ENCODE data around the gene ITPR3. TPM values are rescaled to one million over a fixed set of nuclear protein-coding genes. Genes with fewer than 3 reads are reported as not detected.

Gene ITPR3
- total RNA-seq, 1 donor from 2014 or later, result 4.7 TPM

GRCh38 chr6:33678932-33679490 lies 57.9 kb downstream of the ITPR3 start:
- no peak overlapping the region for H3K9ac ChIP-seq (ENCODE audit: low read depth in 1 of 3, low read length in 3 of 3)
- peaks cover 0 to 3% (median 0%) of the 10 kb centered on the region in 3 donors for H3K27me3 ChIP-seq (ENCODE audit: control insufficient read depth in 3 of 3, insufficient read depth in 3 of 3, low read length in 3 of 3)
- peaks cover 0 to 7% (median 0%) of the 10 kb centered on the region in 3 donors for H3K4me1 ChIP-seq (ENCODE audit: control insufficient read depth in 3 of 3, insufficient read depth in 3 of 3, low read length in 3 of 3)
- H3K4me3 ChIP-seq (ENCODE audit: low read length in 3 of 3), result no peak overlapping the region
- H3K27ac ChIP-seq (ENCODE audit: low read depth, low read length), result no peak overlapping the region
- no peaks in the 10 kb centered on the region for H3K9me3 ChIP-seq (ENCODE audit: control insufficient read depth in 3 of 3, low read length in 3 of 3)
- H3K36me3 ChIP-seq (ENCODE audit: control insufficient read depth in 3 of 3, insufficient read depth in 3 of 3, low read length in 3 of 3), result peaks cover 0 to 12% (median 11%) of the 10 kb centered on the region in 3 donors

GRCh38 chr6:33679761-33680160 lies 58.6 kb downstream of the ITPR3 start:
- Histone ChIP-seq H3K36me3 (ENCODE audit: control insufficient read depth in 3 of 3, insufficient read depth in 3 of 3, low read length in 3 of 3) (peaks cover 0 to 12% (median 11%) of the 10 kb centered on the region in 3 donors), H3K4me1 (ENCODE audit: control insufficient read depth in 3 of 3, insufficient read depth in 3 of 3, low read length in 3 of 3) (peaks cover 0 to 7% (median 0%) of the 10 kb centered on the region in 3 donors), H3K9ac (ENCODE audit: low read depth in 1 of 3, low read length in 3 of 3) (no peak overlapping the region), H3K27ac (ENCODE audit: low read depth, low read length) (no peak overlapping the region), H3K27me3 (ENCODE audit: control insufficient read depth in 3 of 3, insufficient read depth in 3 of 3, low read length in 3 of 3) (peaks cover 0 to 3% (median 0%) of the 10 kb centered on the region in 3 donors), H3K9me3 (ENCODE audit: control insufficient read depth in 3 of 3, low read length in 3 of 3) (no peaks in the 10 kb centered on the region), H3K4me3 (ENCODE audit: low read length in 3 of 3) (no peak overlapping the region)

- Histone ChIP-seq H3K27ac (ENCODE audit: low read depth, low read length) (no peak overlapping the region), H3K4me3 (ENCODE audit: low read length in 3 of 3) (no peak overlapping the region), H3K27me3 (ENCODE audit: control insufficient read depth in 3 of 3, insufficient read depth in 3 of 3, low read length in 3 of 3) (peaks cover 0 to 3% (median 0%) of the 10 kb centered on the region in 3 donors), H3K9ac (ENCODE audit: low read depth in 1 of 3, low read length in 3 of 3) (no peak overlapping the region), H3K9me3 (ENCODE audit: control insufficient read depth in 3 of 3, low read length in 3 of 3) (no peaks in the 10 kb centered on the region), H3K36me3 (ENCODE audit: control insufficient read depth in 3 of 3, insufficient read depth in 3 of 3, low read length in 3 of 3) (peaks cover 3 to 11% (median 5%) of the 10 kb centered on the region in 3 donors), H3K4me1 (ENCODE audit: control insufficient read depth in 3 of 3, insufficient read depth in 3 of 3, low read length in 3 of 3) (peaks cover 0 to 3% (median 0%) of the 10 kb centered on the region in 3 donors)
Measured at GRCh38 chr6:33682341-33682740, 61.2 kb downstream of the ITPR3 start.

DNA sequence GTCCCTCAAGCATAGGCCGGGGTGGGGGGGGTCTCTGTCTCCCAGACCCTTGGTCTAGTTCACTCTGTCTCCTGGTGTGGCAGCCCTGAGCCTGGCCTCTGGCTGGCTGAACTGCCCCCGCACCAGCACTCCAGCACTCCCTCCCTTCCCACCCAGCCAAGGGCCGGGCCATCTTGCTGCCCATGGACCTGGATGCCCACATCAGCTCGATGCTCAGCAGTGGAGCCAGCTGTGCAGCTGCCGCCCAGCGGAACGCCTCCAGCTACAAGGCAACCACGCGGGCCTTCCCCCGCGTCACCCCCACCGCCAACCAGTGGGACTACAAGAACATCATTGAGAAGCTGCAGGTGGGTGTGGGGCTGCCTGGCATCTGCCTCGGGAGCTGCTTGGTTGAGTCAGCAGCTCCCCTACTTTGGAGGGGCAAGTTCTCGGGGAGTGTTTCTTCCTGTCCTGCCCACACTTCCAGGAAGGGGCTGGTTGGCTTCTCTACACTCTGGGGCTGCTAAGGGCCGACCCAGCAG lies 62.0 kb downstream of the ITPR3 start:
- no peak overlapping the region for H3K9ac ChIP-seq (ENCODE audit: low read depth in 1 of 3, low read length in 3 of 3)
- H3K36me3 ChIP-seq (ENCODE audit: control insufficient read depth in 3 of 3, insufficient read depth in 3 of 3, low read length in 3 of 3), result peaks cover 3 to 9% (median 5%) of the 10 kb centered on the region in 3 donors
- no peaks in the 10 kb centered on the region for H3K9me3 ChIP-seq (ENCODE audit: control insufficient read depth in 3 of 3, low read length in 3 of 3)

GRCh38 chr6:33683576-33684427 lies 62.7 kb downstream of the ITPR3 start:
- H3K4me1 ChIP-seq (ENCODE audit: control insufficient read depth in 3 of 3, insufficient read depth in 3 of 3, low read length in 3 of 3), result peaks cover 0 to 3% (median 0%) of the 10 kb centered on the region in 3 donors
- peaks cover 0 to 3% (median 0%) of the 10 kb centered on the region in 3 donors for H3K27me3 ChIP-seq (ENCODE audit: control insufficient read depth in 3 of 3, insufficient read depth in 3 of 3, low read length in 3 of 3)
- no peak overlapping the region for H3K9ac ChIP-seq (ENCODE audit: low read depth in 1 of 3, low read length in 3 of 3)
- no peak overlapping the region for H3K27ac ChIP-seq (ENCODE audit: low read depth, low read length)
- peaks cover 3 to 9% (median 5%) of the 10 kb centered on the region in 3 donors for H3K36me3 ChIP-seq (ENCODE audit: control insufficient read depth in 3 of 3, insufficient read depth in 3 of 3, low read length in 3 of 3)
- no peaks in the 10 kb centered on the region for H3K9me3 ChIP-seq (ENCODE audit: control insufficient read depth in 3 of 3, low read length in 3 of 3)
- H3K4me3 ChIP-seq (ENCODE audit: low read length in 3 of 3), result no peak overlapping the region

More for the DNA sequence above, 62.0 kb downstream of the ITPR3 start:
- Histone ChIP-seq H3K4me1 (ENCODE audit: control insufficient read depth in 3 of 3, insufficient read depth in 3 of 3, low read length in 3 of 3) (peaks cover 0 to 3% (median 0%) of the 10 kb centered on the region in 3 donors), H3K27me3 (ENCODE audit: control insufficient read depth in 3 of 3, insufficient read depth in 3 of 3, low read length in 3 of 3) (peaks cover 0 to 3% (median 0%) of the 10 kb centered on the region in 3 donors), H3K27ac (ENCODE audit: low read depth, low read length) (no peak overlapping the region), H3K4me3 (ENCODE audit: low read length in 3 of 3) (no peak overlapping the region)

- no peak overlapping the region for H3K4me3 ChIP-seq (ENCODE audit: low read length in 3 of 3)
- peaks cover 5 to 13% (median 5%) of the 10 kb centered on the region in 3 donors for H3K36me3 ChIP-seq (ENCODE audit: control insufficient read depth in 3 of 3, insufficient read depth in 3 of 3, low read length in 3 of 3)
- no peak overlapping the region for H3K9ac ChIP-seq (ENCODE audit: low read depth in 1 of 3, low read length in 3 of 3)
- H3K4me1 ChIP-seq (ENCODE audit: control insufficient read depth in 3 of 3, insufficient read depth in 3 of 3, low read length in 3 of 3), result peaks cover 0 to 3% (median 0%) of the 10 kb centered on the region in 3 donors
- H3K27ac ChIP-seq (ENCODE audit: low read depth, low read length), result no peak overlapping the region
- no peaks in the 10 kb centered on the region for H3K9me3 ChIP-seq (ENCODE audit: control insufficient read depth in 3 of 3, low read length in 3 of 3)
- no peaks in the 10 kb centered on the region for H3K27me3 ChIP-seq (ENCODE audit: control insufficient read depth in 3 of 3, insufficient read depth in 3 of 3, low read length in 3 of 3)
Measured at GRCh38 chr6:33684428-33684896, 63.3 kb downstream of the ITPR3 start.

DNA sequence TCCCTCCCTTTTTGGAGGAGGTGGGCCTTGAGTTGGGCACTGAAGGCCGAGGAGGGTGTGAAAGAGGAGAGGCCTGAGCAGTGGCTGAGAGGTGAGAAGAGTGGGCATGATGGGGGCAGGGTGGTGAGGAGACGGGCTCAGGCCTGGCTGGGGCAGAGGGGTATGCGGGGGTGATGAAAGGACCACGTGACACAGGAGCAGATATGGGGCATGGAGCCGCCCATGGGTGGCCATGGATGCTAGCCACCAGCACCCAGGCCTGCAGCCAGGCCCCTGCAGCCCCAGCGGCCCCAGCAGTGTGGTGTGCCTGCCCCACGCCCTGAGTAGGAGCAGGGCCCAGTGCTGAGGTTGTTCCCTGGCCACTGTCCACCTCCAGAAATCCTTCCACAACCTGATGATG lies 63.9 kb downstream of the ITPR3 start:
- Histone ChIP-seq H3K4me3 (ENCODE audit: low read length in 3 of 3) (no peak overlapping the region), H3K36me3 (ENCODE audit: control insufficient read depth in 3 of 3, insufficient read depth in 3 of 3, low read length in 3 of 3) (peaks cover 5 to 11% (median 5%) of the 10 kb centered on the region in 3 donors), H3K27ac (ENCODE audit: low read depth, low read length) (no peak overlapping the region), H3K9ac (ENCODE audit: low read depth in 1 of 3, low read length in 3 of 3) (no peak overlapping the region), H3K4me1 (ENCODE audit: control insufficient read depth in 3 of 3, insufficient read depth in 3 of 3, low read length in 3 of 3) (peaks cover 0 to 3% (median 0%) of the 10 kb centered on the region in 3 donors), H3K9me3 (ENCODE audit: control insufficient read depth in 3 of 3, low read length in 3 of 3) (no peaks in the 10 kb centered on the region), H3K27me3 (ENCODE audit: control insufficient read depth in 3 of 3, insufficient read depth in 3 of 3, low read length in 3 of 3) (no peaks in the 10 kb centered on the region)

GRCh38 chr6:33685411-33686224 lies 64.5 kb downstream of the ITPR3 start:
- Histone ChIP-seq H3K4me3 (ENCODE audit: low read length in 3 of 3) (no peak overlapping the region), H3K27me3 (ENCODE audit: control insufficient read depth in 3 of 3, insufficient read depth in 3 of 3, low read length in 3 of 3) (no peaks in the 10 kb centered on the region), H3K9ac (ENCODE audit: low read depth in 1 of 3, low read length in 3 of 3) (no peak overlapping the region), H3K27ac (ENCODE audit: low read depth, low read length) (no peak overlapping the region), H3K4me1 (ENCODE audit: control insufficient read depth in 3 of 3, insufficient read depth in 3 of 3, low read length in 3 of 3) (peaks cover 0 to 3% (median 0%) of the 10 kb centered on the region in 3 donors), H3K9me3 (ENCODE audit: control insufficient read depth in 3 of 3, low read length in 3 of 3) (no peaks in the 10 kb centered on the region), H3K36me3 (ENCODE audit: control insufficient read depth in 3 of 3, insufficient read depth in 3 of 3, low read length in 3 of 3) (peaks cover 2 to 11% (median 5%) of the 10 kb centered on the region in 3 donors)

DNA sequence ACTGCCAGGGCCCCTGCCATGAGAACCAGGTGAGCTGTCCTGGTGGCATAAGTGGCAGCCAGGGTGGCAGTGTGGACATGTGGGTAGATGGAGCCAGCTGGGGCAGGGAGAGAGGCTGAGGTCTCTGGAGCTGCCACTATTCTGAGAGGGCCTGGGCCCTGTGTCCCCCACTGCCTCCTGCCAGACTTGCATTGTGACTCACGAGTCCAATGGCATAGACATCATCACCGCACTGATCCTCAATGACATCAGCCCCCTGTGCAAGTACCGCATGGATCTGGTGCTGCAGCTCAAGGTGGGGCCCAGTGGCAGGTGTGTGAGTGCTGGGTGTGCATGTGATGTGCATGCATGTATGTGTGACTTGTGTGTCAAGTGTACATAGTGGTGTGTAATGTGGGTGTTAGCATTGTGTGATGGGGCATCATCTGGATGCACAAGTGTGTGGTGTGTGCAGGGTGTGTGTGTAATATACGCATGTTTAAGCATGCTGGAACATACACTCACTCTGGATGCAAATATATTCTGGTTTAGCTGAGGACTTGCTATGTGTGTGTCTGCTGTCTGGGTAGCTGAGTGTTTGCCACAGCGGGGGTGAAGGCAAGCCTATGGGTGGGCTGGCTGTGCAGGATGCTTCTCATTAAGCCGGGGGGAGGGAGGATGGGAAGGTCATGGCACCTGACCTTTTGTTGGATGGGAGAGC lies 65.3 kb downstream of the ITPR3 start:
- H3K36me3 ChIP-seq (ENCODE audit: control insufficient read depth in 3 of 3, insufficient read depth in 3 of 3, low read length in 3 of 3), result peaks cover 5 to 16% (median 6%) of the 10 kb centered on the region in 3 donors
- no peak overlapping the region for H3K27ac ChIP-seq (ENCODE audit: low read depth, low read length)
- H3K4me3 ChIP-seq (ENCODE audit: low read length in 3 of 3), result no peak overlapping the region
- no peak overlapping the region for H3K9ac ChIP-seq (ENCODE audit: low read depth in 1 of 3, low read length in 3 of 3)
- H3K4me1 ChIP-seq (ENCODE audit: control insufficient read depth in 3 of 3, insufficient read depth in 3 of 3, low read length in 3 of 3), result peaks cover 4 to 10% (median 5%) of the 10 kb centered on the region in 3 donors
- H3K9me3 ChIP-seq (ENCODE audit: control insufficient read depth in 3 of 3, low read length in 3 of 3), result no peaks in the 10 kb centered on the region
- no peaks in the 10 kb centered on the region for H3K27me3 ChIP-seq (ENCODE audit: control insufficient read depth in 3 of 3, insufficient read depth in 3 of 3, low read length in 3 of 3)

All from skeletal muscle tissue (tissue), 4 donors.